SH-SY5Y (cell line): ENCODE measurements around the gene CAND2.

ENCODE experiments used
- GATA2 ChIP-seq: IDR thresholded peaks from 2 replicates; pipeline ENCODE4 v1.6.1; 2011; ENCODE audit warnings: mild to moderate bottlenecking, low read depth, low read length
- GATA3 ChIP-seq: IDR thresholded peaks from 2 replicates; pipeline ENCODE4 v1.6.1; 2011; ENCODE audit warnings: low read depth, mild to moderate bottlenecking, low read length, moderate library complexity

DNA sequence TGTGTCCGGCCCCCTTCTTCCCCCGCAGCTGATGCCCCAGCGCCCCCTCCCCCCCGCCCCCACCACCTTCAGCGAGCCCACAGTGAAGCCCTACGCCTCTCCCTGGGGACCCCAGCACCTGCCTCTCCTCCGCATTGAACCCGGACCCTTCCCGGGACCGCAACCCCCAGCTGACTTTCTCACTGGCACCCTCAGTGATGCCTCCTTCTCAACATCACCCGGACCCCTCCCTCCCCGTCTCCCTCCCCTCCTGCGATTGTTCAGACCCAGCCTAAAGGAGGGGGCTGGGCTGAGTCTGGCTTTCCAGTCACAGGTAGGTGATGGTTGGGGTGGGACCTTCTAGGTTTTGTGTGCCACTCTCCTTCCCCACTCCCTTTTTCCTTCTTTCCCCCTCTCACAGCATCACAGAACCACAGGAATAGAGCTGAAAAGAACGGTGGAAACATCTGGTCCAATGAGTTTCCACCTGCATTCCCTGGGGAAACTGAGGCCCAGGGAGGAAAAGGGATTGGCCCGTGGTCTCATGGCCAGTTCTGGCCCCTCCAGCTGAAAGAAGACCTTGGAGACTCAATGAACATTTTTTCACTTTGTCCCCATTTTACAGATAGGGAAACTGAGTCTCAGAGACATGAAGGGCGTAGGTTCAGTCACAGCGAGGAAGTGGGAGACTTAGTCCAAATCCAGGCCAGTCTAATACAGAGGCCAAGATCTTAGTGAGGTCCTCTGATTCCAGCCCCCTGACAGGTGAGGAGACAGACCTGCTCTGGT lies 828 bp downstream of the CAND2 start:
- TF ChIP-seq GATA2 (no peak), GATA3 (no peak)
